Measurements from ENCODE around the gene SLC44A1.
A peak's percentile ranks its signal among the peaks of the same experiment; 100 is the strongest.

Gene SLC44A1

GRCh38 chr9:105244003-105244733 lies at the start of gene SLC44A1:
Gene SLC44A1, plus strand, starts transcription at chr9:105244651. Its CDS starts 218 bp downstream, at chr9:105244869.
- peak; percentile 94 for DNase-seq

- DNase-seq, result peak; percentile 60
Observed at GRCh38 chr9:105195259-105195658, 49.2 kb upstream of the SLC44A1 start.

DNA sequence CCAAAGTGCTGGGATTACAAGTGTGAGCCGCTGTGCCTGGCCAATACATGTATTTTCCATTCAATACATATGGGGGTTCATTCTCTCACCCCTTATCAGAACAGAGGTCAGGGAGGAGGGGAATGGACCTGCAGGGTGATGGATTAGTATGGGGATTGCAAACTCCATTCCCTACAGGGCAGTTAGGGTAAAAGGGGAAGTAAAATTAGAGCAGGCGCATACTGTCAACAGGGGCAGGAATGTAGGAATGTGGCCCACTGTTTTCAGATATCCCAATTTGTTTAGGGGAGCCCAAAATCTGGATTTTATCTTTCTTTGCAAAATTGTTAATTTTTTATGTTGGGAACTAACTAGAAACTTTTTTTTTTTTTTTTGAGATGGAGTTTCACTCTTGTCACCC lies 46.4 kb upstream of the SLC44A1 start:
- DNase-seq, result no peak

DNA sequence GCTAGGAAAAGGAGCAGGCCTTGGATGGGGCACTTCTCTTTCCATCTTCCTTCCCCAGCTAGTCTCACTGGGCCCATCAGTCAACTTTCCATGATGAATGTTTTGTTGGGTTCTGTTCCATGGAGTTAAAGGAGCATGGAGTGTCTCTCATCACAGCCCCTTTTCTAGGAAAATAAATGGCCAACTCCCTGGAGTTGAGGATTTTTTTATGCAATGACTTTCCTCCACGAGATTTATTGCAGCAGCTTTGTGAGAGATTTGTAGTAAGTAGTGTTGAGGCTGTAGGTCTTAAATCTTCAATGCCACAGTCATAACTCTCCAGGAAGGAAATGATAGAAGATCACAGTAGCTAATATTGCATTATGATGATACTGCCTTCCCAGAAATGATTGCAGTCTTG lies 45.6 kb upstream of the SLC44A1 start:
- no peak for DNase-seq

GRCh38 chr9:105204416-105204815 lies 40.0 kb upstream of the SLC44A1 start:
- no peak for DNase-seq

DNA sequence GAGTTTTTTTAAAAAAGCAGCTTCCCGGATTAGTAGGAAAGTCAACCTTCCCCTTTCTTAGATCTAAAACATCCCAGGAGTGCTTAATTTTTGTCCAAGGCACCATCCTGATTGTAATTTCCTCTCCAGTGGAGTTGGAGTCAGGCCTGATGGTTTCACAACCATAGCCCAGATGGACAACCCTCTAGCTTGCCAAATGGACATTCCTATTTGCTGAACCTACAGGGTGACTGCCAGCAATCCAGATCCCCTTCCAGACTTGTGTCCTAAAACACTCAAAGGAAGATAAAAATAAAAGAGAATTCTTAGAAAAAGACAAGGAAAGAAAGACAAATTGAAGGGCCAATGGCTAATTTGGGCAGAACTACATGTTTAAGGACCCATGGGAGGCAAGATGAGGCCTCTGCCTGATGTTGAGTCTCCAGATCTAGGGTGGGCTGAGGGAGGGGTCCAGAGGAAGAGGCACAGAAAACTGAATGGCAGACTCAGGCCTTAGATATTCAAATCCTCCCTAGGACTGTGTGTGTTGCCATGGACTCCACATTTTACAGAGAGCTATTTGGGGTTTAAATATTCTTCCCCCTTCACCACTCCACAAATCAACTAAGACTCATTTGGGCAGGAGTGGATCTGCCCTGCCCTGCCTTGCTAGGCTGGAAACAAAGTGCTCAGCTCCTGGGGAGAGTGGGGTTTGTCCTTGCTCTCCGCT lies 38.5 kb upstream of the SLC44A1 start:
- DNase-seq, result no peak

DNA sequence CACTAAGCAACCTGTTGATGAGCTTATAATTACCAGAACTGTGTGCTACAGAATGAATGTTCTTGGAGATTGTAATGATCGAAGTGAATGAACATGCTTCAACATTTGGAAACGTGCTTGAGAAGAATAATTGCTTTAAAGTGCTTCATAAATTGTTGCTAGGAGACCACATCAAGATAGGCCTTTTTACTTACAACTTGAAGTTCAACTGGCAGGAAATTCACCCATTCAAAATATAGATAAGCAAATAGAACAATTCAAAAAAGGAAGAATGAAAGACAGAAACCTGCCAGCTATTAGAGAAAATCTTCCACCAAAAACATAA lies 38.0 kb upstream of the SLC44A1 start:
- peak; percentile 97 for DNase-seq

- no peak for DNase-seq
Observed at GRCh38 chr9:105206821-105207699, 37.4 kb upstream of the SLC44A1 start.

DNA sequence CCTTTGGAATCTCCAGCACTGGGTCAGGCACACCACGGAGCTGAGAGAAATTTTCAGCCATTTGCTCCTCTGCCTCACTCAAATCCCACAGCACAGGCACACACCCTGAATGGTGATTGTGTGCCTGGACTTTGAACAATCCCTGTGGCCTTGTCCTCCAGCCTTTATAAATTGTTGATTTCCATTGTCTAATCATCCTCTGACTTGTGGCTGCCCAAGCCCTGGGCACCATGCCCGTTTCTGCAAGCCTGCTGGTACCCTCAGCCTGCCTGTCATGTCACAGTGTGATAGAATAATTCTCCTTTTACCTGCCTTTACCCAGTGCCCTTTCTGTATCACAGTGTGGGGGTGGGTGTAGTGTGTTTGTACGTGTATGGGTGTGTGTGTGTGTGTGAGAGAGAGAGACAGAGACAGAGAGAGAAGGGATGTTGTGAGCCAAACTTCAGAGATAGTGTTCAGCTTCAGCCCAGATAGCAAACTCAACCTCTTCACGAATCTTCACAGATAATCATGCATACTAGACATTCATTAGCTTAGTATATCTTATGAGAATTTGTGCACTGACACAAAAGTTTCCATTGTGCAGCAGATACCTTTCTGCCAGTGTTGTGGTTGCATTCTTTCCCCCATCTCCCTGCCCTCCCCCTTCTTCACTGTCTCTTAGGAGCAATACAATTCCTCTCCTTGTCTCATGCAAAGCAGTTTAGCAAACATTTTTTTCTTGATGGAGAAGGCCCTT lies 27.8 kb upstream of the SLC44A1 start:
- DNase-seq, result peak; percentile 64

DNA sequence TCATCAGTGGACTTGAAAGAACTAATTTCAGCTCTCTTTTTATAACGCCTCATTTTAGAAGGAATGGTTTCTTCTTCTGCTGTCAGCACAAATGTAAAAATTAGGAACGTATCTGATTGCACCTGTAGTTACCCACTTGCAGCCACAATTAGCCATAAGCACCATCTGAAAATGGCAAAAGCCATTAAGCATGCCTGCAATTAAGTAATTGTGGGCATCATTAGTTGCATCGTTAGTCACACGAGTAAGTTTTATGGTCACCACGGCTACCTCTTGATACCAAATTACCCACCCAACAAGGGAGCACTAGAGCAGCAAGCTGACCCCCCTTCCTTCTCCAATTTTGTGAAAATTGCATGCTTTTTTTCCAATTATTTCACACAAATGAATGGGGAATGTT lies 25.8 kb upstream of the SLC44A1 start:
- peak; percentile 98 for DNase-seq

DNA sequence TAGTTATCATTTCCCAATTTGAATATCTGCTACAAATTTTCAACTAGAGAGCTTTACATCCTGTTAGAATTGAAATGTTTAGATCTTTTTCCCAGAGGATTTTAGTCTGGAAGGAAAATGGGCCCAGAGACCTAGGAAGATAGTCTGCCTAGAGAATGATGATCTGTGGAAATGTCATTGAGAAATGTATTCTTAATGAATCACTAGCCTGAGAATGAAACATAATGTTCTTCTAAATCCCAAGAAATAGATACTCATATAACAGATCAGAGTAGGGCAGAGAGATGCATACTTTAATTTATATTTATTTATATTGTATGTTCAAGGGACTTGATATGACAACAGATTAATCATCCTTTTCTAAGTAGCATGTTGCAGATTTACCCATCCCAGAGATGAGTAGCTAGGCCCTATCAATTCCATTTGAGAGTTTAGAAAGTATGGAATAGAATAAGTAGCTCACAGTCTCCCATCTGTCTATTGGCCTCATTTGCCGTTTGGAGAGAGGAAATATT lies 25.1 kb upstream of the SLC44A1 start:
- no peak for DNase-seq

DNA sequence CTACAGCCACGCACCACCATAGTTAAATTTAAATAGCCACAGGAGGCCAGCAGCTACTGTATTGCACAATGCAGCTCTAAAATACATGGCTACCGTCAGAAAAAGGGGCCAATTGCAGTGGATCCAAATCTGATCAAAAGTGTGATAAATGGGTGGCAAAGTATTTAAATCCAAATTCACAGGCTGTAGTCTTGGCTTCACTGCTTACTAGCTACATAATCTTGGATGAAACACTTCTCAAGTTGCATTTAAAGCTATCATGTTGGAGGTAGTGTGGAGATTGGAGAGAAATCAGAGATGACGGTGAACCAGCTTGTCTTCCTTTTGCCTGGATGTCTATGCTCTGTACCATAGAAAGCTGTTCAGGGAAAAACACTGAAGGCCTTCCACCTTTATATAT lies 24.0 kb upstream of the SLC44A1 start:
- no peak for DNase-seq

- DNase-seq, result no peak
Observed at GRCh38 chr9:105223544-105224140, 20.8 kb upstream of the SLC44A1 start.

- DNase-seq, result no peak
Observed at GRCh38 chr9:105226055-105226454, 18.4 kb upstream of the SLC44A1 start.

GRCh38 chr9:105232207-105232606 lies 12.2 kb upstream of the SLC44A1 start:
- no peak for DNase-seq

DNA sequence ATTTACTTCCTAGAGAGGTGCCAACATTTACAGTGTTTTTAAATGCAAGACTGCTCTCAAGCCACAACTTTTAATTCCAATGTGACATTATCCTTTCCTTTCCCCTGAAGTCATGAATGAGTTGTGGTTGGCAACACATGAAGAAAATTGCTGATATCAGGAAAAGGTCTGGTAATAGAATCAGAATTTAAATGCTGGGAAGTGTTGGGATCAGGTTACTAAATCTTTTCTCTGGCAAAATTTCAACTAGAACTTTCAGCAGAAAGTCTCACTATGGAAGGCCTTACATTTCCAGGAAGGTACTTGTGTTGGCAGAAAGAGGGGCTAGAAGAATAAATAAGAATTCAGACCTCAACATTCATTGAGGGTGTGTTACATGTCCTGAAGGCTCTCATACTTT lies 10.6 kb upstream of the SLC44A1 start:
- DNase-seq, result peak; percentile 54

- no peak for DNase-seq
Observed at GRCh38 chr9:105236261-105236660, 8.2 kb upstream of the SLC44A1 start.

DNA sequence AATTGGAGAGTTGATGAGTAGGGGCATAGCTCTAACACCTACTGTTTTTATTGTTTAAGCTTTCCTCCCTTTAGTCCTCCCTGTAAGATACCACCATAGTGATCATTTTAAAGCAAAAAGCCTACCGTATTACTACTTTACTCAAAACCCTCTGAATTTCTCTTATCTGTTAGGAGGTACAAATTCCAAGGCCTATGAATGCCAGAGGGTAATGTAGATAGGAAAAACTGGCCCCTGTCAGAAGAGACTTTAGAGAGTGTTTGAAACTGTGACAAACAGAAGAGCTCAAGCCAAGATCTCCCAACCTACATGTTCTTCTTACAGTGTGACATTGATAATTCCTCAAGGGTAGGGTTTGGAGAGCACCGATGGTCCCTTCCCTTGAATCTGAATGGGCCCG lies 7.2 kb upstream of the SLC44A1 start:
- no peak for DNase-seq

- no peak for DNase-seq
Observed at GRCh38 chr9:105238302-105238701, 6.1 kb upstream of the SLC44A1 start.

GRCh38 chr9:105241356-105242043 lies 3.0 kb upstream of the SLC44A1 start:
- no peak for DNase-seq

DNA sequence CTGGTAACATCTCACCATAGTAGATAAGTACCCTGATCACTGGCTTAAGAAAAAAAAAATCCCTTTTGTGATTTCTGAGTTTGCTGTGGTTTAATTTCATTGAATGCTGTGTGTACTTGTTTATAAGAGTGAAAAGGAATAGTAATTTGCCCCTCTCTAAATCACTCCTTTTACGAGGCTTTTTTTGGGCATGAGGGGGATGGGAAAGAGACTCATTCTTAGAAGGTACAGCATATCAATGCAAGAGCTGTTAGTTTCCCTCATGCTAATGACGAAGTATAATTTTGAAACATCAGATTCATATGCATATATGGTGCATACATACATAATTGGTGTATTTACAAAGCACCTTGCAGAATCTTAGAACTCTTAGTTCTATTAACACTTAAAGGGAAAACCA lies 2.4 kb upstream of the SLC44A1 start:
- peak; percentile 38 for DNase-seq

DNA sequence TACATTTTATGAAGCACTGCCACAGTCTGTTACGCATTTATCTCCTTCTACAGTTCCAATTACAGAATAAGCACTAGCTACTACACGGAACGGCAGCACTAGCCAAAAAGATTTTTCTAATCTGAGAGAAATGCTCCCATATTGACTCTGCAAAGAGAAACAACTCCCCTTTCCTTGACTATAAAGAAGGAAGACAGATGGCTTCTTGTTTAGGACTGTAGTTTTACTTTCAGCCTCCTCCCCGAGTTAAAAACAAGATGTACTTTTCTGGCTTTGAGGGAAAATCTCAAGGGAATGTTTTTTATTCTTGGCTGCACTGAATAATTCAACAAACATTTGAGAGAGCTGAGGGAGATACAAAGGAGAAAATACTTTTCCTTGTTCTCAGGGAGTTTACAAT lies 1.9 kb upstream of the SLC44A1 start:
- DNase-seq, result no peak
